ENCODE measurements around the gene SIRPB1.
"Not testable (repeated sequence)": the region's sequence is repeated elsewhere in the genome, so short reads cannot be mapped to it uniquely, and the experiment has no call there.

The SIRPB1 gene

DNA sequence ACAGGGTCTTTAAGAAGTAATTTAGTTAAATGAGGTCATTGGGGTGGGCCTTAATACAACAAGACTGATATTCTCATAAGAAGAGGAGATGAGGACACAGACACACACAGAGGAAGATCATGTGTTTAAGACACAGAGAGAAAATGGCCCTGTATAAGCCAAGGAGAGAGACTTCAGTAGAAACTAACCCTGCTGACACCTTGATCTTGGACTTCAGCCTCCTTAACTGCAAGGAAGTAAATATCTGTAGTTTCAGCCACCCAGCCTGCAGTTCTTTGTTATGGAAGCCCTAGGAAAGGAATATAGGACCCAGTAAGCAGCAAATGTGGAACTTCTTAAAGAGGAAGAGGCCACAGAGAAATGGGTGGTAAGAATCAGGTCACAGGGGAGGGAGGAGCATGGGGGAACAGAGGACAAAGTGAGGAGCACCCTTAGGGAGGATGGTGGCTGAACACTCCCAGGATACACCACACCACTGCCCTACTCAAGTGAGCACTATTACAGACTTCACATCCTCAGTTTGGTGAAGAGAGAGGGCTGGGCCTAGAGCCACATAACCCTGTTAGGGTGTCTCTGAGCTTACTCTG is 762 bp downstream of the SIRPB1 start:
- TF ChIP-seq CTCF (IDR thresholded peaks at IDR 0.05; ENCODE audit: low read depth, low read length) = no peak

DNA sequence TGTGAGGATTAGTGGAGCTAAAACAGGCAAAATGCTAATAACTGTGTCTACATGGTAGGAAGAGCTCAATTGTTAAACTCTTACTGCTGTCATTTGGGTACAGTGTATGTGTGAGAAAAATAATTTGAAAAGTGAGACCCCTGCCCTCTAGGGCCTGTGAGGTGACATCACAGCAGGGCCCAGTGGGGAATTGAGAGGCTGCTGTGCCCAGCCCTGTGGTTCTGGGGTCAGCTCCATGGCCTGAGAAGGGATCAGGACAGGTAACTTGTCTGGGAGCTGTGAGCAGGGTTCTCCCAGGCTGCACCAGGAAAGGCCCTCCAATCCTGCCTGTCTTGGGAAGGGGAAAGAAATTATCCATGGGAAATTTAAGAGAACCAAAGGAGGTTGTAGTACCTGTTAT is 1.3 kb downstream of the SIRPB1 start:
- no peak for DNase-seq (ENCODE audit: extremely low read depth, low read depth)
- no peak for TF ChIP-seq CTCF (IDR thresholded peaks at IDR 0.05; ENCODE audit: low read depth, low read length)

More for the DNA sequence above, 762 bp downstream of the SIRPB1 start:
- no peak for DNase-seq (ENCODE audit: extremely low read depth, low read depth)

GRCh38 chr20:1616858-1617434 is 2.9 kb downstream of the SIRPB1 start:
- no peak for DNase-seq (ENCODE audit: extremely low read depth, low read depth)
- TF ChIP-seq CTCF (IDR thresholded peaks at IDR 0.05; ENCODE audit: low read depth, low read length) = no peak

DNA sequence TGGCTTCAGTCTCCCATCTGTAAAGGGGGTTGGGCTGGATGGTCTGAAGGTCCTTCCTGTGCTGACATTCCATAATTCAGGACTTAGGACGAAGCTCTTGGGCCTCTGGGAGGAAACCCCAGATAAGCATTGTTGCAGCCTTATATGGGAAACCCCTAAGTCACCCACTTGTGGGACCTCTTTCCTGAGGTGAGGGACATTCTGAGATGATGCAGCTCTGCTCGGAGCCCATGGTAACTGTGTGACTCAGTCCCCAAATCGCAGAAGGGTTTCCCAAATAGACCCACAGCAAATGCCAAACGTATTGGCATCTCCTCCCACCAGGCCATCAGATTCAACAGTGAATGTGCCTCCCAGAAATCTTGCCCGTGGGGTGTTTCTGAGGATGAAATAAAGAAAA is 9.4 kb downstream of the SIRPB1 start:
- DNase-seq (ENCODE audit: extremely low read depth, low read depth) = not testable (repeated sequence)

GRCh38 chr20:1608678-1609347 is 11.0 kb downstream of the SIRPB1 start:
- not testable (repeated sequence) for DNase-seq (ENCODE audit: extremely low read depth, low read depth)

DNA sequence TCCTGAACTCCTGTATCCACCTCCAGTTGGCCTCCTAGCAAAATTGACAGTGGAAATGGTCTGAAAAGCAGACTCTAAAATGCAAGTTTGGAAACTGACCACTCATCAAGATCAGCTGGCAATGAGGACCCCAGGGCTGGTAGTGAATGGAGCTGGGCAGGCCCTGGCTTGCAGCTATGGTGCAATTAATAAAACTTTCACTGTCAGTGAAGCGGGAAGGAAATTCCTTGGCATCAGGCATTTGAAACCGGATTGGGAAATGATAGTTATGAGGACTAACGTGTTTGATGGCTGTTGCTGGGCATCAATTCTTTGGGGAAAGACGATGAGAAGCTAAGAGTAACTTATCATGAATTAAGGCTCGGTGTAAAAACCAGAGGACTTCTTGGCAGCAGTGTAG is 19.1 kb downstream of the SIRPB1 start:
- DNase-seq (ENCODE audit: extremely low read depth, low read depth) = no peak
- no peak for TF ChIP-seq CTCF (IDR thresholded peaks at IDR 0.05; ENCODE audit: low read depth, low read length)

- DNase-seq (ENCODE audit: extremely low read depth, low read depth) = no peak
- TF ChIP-seq CTCF (IDR thresholded peaks at IDR 0.05; ENCODE audit: low read depth, low read length) = no peak
These were observed 24.5 kb downstream of the SIRPB1 start for GRCh38 chr20:1595333-1595732.

DNA sequence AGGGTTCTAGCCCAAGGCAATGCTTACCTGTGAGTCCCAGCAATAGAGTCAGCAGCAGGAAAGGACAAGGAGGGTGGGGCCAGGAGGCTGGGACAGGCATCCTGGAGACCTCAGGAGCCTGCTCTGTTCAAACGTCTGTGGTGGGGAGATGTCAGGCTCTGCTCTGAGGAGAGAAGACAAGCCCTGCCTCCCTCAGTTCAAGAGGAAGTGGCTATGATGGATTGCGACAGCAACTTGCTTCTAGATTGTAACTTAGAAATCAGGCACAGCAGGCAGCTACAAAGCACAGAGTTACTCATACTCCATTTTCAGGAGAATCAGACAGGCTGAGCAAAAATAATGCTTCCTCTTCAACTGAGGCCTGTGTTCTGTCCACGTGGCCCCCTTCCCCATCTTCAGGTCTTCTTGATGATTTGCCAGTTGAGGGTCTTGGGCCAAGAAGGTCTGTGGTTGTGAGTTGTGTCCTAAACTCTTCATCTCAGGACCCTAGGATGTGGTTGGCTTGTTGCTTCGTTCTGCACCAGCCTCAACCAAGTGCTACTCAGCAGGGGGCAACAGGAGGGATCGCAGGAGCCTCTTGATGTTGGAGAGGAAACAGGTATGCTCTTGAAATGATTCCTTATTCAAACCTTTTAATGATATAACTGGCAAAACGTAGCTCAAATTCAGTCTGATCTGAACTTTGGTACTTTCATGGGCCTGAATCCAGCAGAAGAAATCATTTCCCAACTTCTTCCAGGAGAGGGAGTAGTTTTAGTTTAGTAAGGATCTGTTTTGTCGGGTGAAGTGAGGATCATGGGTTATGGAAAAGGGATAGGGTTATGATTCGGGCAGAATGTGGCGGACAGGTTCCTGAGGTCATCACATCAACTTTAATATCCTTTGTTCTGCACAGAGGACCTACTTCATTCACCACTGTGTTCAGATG is 31.0 kb downstream of the SIRPB1 start:
- no peak for TF ChIP-seq CTCF (IDR thresholded peaks at IDR 0.05; ENCODE audit: low read depth, low read length)
- no peak for DNase-seq (ENCODE audit: extremely low read depth, low read depth)
